ENCODE results near the gene EIF4EBP2. TPM values are rescaled to one million over a fixed set of nuclear protein-coding genes. Genes with fewer than 3 reads are reported as not detected.
A peak's percentile ranks its signal among the peaks of the same experiment; 100 is the strongest.

Gene EIF4EBP2
- total and polyA plus RNA-seq, 5 experiments from 2014 or later: 44.8 to 62.4 (median 47.7) TPM

DNA sequence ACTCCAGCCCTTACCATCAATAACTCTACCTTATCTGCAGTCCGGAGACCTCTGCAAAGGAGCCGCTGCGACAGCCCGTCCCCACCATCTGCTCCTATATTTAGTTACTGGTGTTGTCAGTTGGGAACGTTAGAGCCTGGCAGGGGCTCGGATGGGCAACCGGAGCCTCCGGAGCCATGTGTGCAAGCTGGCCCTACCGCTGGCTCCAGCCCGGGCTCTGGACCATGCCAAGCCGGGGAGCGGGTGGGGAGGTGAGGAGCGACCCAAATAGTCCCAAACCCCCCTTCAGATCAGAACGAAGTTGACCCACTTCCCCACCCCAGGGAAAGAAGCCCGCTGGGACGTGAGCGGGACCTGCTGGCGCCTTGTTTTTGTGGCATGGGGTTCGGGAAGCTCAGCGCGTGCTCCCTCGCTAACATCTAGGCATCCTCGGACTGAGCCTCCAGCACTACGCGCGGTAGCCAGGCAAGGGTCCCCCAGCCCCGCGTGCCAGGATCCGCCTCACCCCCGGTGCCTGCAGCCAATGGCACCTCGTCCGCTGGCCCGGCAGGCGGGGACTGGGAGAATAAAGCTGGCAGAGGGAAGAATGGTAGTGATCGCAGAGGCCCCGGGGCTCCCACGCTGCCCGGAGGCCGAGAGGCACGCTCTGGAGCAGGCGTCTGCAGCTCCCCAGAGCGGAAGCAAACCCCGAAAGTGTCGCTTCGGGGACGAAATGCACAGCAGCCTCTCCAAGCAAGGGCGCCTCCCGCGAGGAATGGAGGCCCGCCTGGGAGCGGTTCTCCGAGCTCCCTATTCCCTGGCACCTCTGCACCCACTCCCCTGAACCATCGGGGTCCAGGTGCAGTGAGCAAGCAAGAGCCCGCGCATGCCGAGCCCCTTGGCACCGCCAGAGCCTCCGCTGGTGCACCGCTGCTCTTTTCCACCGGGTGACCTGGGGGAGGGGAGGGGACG lies 22.2 kb upstream of the EIF4EBP2 start:
- Mint-ChIP-seq H3K4me3 (peak overlapping the region; percentile 78 to 93 (median 88)), H3K4me1 (peaks cover 9 to 16% (median 10%) of the 10 kb centered on the region in 4 donors), H3K9me3 (peaks cover 0 to 5% (median 0%) of the 10 kb centered on the region in 9 donors), H3K36me3 (peaks cover 0 to 7% (median 0%) of the 10 kb centered on the region in 3 donors), H3K27ac (peak overlapping the region in 2 of 10 donors; percentile 61 to 67), H3K27me3 (peaks cover 0 to 4% (median 0%) of the 10 kb centered on the region in 5 donors)
- POLR2A ChIA-PET: interaction anchor here (0.6 to 1.6 kb wide), 6 partner anchors 17 to 211 kb away, joined by 3 to 9 read pairs (median 4); partner anchors contain the start of gene EIF4EBP2
- ATAC-seq: peak; percentile 50 to 51
- DNase-seq: peak in 5 of 10 donors; percentile 3 to 16 (median 15)

GRCh38 chr10:70391654-70392053 lies 12.3 kb upstream of the EIF4EBP2 start:
- POLR2A ChIA-PET: no interaction called here
- no peak for ATAC-seq
- H3K27me3 Mint-ChIP-seq: peaks cover 0 to 12% (median 6%) of the 10 kb centered on the region in 5 donors

DNA sequence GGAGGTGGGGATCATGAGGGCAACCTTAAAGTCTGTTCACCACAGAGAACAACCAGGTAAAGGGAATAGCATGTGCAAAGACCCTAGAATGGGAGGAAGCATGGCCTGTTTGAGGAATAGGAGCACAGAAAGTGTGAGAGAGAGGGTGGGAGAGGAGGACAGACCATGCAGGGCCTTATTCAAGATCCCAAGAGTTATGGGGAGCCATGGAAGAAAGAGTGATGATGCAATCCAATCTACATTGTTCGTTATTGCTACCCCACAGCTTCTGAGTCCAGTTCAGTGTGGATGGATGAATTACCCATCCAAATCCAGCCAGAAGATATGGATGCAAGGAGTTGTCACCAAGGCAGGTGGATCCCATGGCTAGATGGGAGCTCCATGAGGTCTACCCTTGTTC lies 7.8 kb upstream of the EIF4EBP2 start:
- POLR2A ChIA-PET: no interaction called here
- Mint-ChIP-seq H3K36me3 (no peaks in the 10 kb centered on the region), H3K4me3 (no peak overlapping the region), H3K9me3 (no peaks in the 10 kb centered on the region), H3K27me3 (peaks cover 0 to 8% (median 6%) of the 10 kb centered on the region in 5 donors), H3K4me1 (no peaks in the 10 kb centered on the region), H3K27ac (no peak overlapping the region)
- ATAC-seq (no peak), DNase-seq (no peak)

More at GRCh38 chr10:70391654-70392053, 12.3 kb upstream of the EIF4EBP2 start:
- peak overlapping the region in 1 of 10 donors; percentile 7 for H3K27ac Mint-ChIP-seq
- H3K36me3 Mint-ChIP-seq: no peaks in the 10 kb centered on the region
- no peak overlapping the region for H3K4me3 Mint-ChIP-seq
- peaks cover 0 to 3% (median 0%) of the 10 kb centered on the region in 4 donors for H3K4me1 Mint-ChIP-seq
- DNase-seq: no peak
- no peaks in the 10 kb centered on the region for H3K9me3 Mint-ChIP-seq

DNA sequence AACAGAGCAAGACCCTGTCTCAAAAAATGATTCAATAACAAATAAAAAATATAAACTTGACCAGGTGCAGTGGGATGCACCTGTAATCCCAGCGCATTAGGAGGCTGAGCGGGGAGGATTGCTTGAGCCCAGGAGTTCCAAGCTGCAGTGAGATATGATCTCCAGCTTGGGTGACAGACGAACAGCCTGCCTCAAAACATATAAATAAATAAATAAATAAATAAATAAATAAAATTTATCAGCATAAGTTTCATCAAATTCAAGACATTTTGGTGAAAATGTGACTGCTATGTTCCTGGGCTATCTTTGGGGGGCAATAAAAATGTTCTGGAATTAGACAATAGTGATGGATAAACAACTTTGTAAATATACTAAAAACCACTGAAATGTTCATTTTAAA lies 4.8 kb upstream of the EIF4EBP2 start:
- POLR2A ChIA-PET: no interaction called here
- no peaks in the 10 kb centered on the region for H3K9me3 Mint-ChIP-seq
- peaks cover 6 to 15% (median 13%) of the 10 kb centered on the region in 4 donors for H3K4me1 Mint-ChIP-seq
- no peaks in the 10 kb centered on the region for H3K27me3 Mint-ChIP-seq
- no peak for DNase-seq
- no peak overlapping the region for H3K27ac Mint-ChIP-seq
- ATAC-seq: no peak
- no peak overlapping the region for H3K4me3 Mint-ChIP-seq
- H3K36me3 Mint-ChIP-seq: no peaks in the 10 kb centered on the region

DNA sequence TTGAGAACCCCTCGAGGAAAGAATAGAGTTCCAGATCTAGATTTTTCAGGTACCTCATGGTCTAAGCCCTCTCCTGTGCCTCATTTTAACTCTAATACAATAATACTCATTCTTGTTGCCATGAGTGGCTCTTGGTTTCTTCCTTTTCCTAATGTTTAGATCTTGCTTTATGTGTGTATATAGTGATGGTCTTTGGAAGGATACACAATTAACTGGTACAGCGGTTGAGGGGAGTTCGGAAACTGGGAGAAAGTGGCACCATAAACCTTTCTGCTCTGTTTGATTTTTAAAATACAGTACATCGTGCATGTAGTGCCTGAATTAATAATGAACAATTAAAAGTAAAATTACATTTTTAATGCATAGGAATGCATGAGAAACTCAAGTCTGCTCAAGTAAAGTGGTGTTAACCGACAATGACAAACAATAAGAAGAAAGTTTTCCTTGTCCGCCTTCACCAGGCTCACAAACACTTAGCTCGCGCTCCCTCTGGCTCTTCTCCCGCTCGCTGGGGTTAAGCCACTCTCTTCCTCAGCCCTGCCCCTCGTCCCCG lies 386 bp upstream of the EIF4EBP2 start:
- POLR2A ChIA-PET: interaction anchor here (0.6 to 3.0 kb wide), 10 partner anchors 14 to 257 kb away, joined by 3 to 21 read pairs (median 6); partner anchors contain the start of genes LRRC20, PPA1, SAR1A and TYSND1
- ATAC-seq: peak in 1 of 2 donors; percentile 88

DNA sequence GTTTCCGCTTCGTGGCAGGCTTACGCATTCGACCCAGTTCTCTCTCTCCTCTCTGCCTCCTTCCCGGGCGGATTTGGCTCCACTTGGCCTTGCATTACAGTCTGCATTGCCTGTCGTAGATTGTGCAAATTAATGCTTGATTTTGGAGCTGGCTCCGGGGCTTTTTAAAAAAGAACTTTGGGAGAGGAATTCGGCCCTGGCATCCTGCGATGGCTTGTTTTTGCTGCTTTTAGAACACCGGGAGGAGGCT lies 767 bp downstream of the EIF4EBP2 start:
- POLR2A ChIA-PET: interaction anchor here (0.6 to 3.0 kb wide), 10 partner anchors 9 to 1446 kb away, joined by 3 to 21 read pairs (median 7); partner anchors contain the start of genes LRRC20, PPA1, PSAP and SAR1A
- no peak for ATAC-seq
- Mint-ChIP-seq H3K4me1 (peaks cover 34 to 54% (median 50%) of the 10 kb centered on the region in 4 donors), H3K9me3 (no peaks in the 10 kb centered on the region), H3K27me3 (no peaks in the 10 kb centered on the region), H3K36me3 (peaks cover 2 to 17% (median 3%) of the 10 kb centered on the region in 3 donors), H3K27ac (peak overlapping the region; percentile 90 to 97 (median 94)), H3K4me3 (peak overlapping the region; percentile 92 to 98 (median 96))
- no peak for DNase-seq

More for the DNA sequence above, 386 bp upstream of the EIF4EBP2 start:
- H3K9me3 Mint-ChIP-seq: no peaks in the 10 kb centered on the region
- H3K4me1 Mint-ChIP-seq: peaks cover 26 to 42% (median 39%) of the 10 kb centered on the region in 4 donors
- peak overlapping the region; percentile 76 to 97 (median 93) for H3K27ac Mint-ChIP-seq
- DNase-seq: no peak
- H3K4me3 Mint-ChIP-seq: peak overlapping the region; percentile 85 to 98 (median 96)
- H3K36me3 Mint-ChIP-seq: peaks cover 0 to 6% (median 2%) of the 10 kb centered on the region in 3 donors
- H3K27me3 Mint-ChIP-seq: no peaks in the 10 kb centered on the region

- POLR2A ChIA-PET: interaction anchor here (0.6 to 3.0 kb wide), 11 partner anchors 8 to 1502 kb away, joined by 3 to 21 read pairs (median 5); partner anchors contain the start of genes LRRC20, PPA1, PSAP and SAR1A
Observed at GRCh38 chr10:70405037-70405824, 1.3 kb downstream of the EIF4EBP2 start.

GRCh38 chr10:70409772-70410171 lies 5.8 kb downstream of the EIF4EBP2 start:
- Mint-ChIP-seq H3K27me3 (no peaks in the 10 kb centered on the region), H3K4me3 (no peak overlapping the region), H3K36me3 (peaks cover 5 to 42% (median 7%) of the 10 kb centered on the region in 3 donors), H3K4me1 (peaks cover 33 to 77% (median 70%) of the 10 kb centered on the region in 4 donors), H3K27ac (peak overlapping the region in 4 of 10 donors; percentile 22 to 90 (median 58)), H3K9me3 (peaks cover 0 to 1% (median 0%) of the 10 kb centered on the region in 9 donors)
- ATAC-seq (no peak), DNase-seq (no peak)
- POLR2A ChIA-PET: no interaction called here

More at GRCh38 chr10:70405037-70405824, 1.3 kb downstream of the EIF4EBP2 start:
- peak overlapping the region; percentile 92 to 98 (median 96) for H3K4me3 Mint-ChIP-seq
- DNase-seq (peak in 5 of 10 donors; percentile 3 to 15 (median 12)), ATAC-seq (peak; percentile 16 to 22)
- peaks cover 4 to 21% (median 5%) of the 10 kb centered on the region in 3 donors for H3K36me3 Mint-ChIP-seq
- H3K27ac Mint-ChIP-seq: peak overlapping the region; percentile 90 to 97 (median 94)
- no peaks in the 10 kb centered on the region for H3K27me3 Mint-ChIP-seq
- peaks cover 35 to 58% (median 54%) of the 10 kb centered on the region in 4 donors for H3K4me1 Mint-ChIP-seq
- no peaks in the 10 kb centered on the region for H3K9me3 Mint-ChIP-seq

- no peaks in the 10 kb centered on the region for H3K27me3 Mint-ChIP-seq
- H3K27ac Mint-ChIP-seq: peak overlapping the region in 4 of 10 donors; percentile 22 to 55 (median 33)
- peaks cover 24 to 76% (median 68%) of the 10 kb centered on the region in 4 donors for H3K4me1 Mint-ChIP-seq
- no peak overlapping the region for H3K4me3 Mint-ChIP-seq
- no peak for ATAC-seq
- H3K9me3 Mint-ChIP-seq: peaks cover 0 to 1% (median 0%) of the 10 kb centered on the region in 9 donors
- peaks cover 5 to 42% (median 7%) of the 10 kb centered on the region in 3 donors for H3K36me3 Mint-ChIP-seq
- no peak for DNase-seq
- POLR2A ChIA-PET: no interaction called here
Observed at GRCh38 chr10:70410608-70411007, 6.7 kb downstream of the EIF4EBP2 start.

- POLR2A ChIA-PET: no interaction called here
- DNase-seq: no peak
- H3K27me3 Mint-ChIP-seq: no peaks in the 10 kb centered on the region
- H3K4me3 Mint-ChIP-seq: peak overlapping the region in 1 of 10 donors; percentile 34
- peaks cover 5 to 39% (median 5%) of the 10 kb centered on the region in 3 donors for H3K36me3 Mint-ChIP-seq
- H3K9me3 Mint-ChIP-seq: peaks cover 0 to 1% (median 0%) of the 10 kb centered on the region in 9 donors
- H3K4me1 Mint-ChIP-seq: peaks cover 21 to 73% (median 70%) of the 10 kb centered on the region in 4 donors
- peak overlapping the region in 4 of 10 donors; percentile 19 to 62 (median 36) for H3K27ac Mint-ChIP-seq
- ATAC-seq: no peak
Observed at GRCh38 chr10:70412356-70412755, 8.4 kb downstream of the EIF4EBP2 start.

DNA sequence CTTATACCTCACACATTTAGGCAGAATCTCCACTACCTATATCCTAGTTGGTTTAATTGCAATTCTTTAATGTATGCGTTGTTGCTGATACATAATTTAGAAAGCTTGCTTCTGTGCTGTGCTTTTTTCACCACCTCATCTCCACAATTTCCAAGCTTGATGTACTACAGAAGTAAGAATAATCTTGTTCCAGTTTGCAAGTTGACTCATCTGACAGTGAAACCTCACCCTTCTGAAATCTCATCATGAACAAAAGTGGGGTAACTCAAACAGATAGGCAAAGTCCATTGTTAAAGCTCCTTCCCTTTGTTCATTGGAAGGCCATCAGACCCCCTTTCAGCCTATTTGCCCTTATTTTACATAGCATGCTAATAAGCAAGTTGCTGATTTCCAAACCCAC lies 13.6 kb downstream of the EIF4EBP2 start:
- POLR2A ChIA-PET: interaction anchor here (0.6 to 3.0 kb wide), 2 partner anchors 13 to 53 kb away, joined by 3 to 12 read pairs; partner anchors contain the start of gene EIF4EBP2
- Mint-ChIP-seq H3K9me3 (peaks cover 0 to 1% (median 0%) of the 10 kb centered on the region in 9 donors), H3K36me3 (peaks cover 0 to 35% (median 9%) of the 10 kb centered on the region in 3 donors), H3K4me3 (no peak overlapping the region), H3K27ac (peak overlapping the region in 4 of 10 donors; percentile 10 to 60 (median 44)), H3K4me1 (peaks cover 12 to 40% (median 38%) of the 10 kb centered on the region in 4 donors), H3K27me3 (no peaks in the 10 kb centered on the region)
- ATAC-seq (no peak), DNase-seq (no peak)
